Measurements from ENCODE around the gene DRD1.
"Not testable (repeated sequence)": the region's sequence is repeated elsewhere in the genome, so short reads cannot be mapped to it uniquely, and the experiment has no call there.

The DRD1 gene

DNA sequence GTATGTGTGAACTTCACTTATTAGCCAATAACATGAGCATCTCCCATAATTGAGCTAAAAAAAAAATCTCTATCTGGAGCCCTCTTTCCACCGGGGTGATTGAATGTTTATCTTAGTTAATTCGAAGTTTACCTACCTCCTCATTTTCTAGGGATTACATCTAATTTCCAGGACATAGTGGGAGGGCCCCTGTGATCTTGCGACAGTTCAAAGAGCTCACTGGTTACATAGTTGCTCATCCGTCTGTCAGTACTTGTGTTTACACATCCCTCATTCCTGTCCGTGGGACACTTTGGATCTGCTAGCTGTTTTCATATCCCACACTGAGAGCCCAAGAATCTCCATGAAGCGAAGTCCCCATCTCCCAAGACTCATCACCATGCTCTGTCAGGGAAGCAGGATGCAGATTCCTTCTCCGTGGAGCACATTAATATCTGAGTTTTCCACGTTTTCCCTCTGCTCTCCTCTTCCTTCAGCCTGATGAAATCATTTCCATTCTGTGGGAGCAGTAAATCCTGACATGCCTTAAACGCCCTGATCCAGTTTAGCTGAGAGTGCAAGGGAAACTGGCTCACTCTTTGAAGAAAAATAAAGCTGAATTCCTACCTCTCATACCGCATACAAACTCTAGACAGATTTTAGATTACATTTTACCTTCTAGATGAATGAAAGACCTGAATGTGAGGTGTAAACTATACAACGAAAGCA lies 24.2 kb upstream of the DRD1 start:
- DNase-seq = no peak

DNA sequence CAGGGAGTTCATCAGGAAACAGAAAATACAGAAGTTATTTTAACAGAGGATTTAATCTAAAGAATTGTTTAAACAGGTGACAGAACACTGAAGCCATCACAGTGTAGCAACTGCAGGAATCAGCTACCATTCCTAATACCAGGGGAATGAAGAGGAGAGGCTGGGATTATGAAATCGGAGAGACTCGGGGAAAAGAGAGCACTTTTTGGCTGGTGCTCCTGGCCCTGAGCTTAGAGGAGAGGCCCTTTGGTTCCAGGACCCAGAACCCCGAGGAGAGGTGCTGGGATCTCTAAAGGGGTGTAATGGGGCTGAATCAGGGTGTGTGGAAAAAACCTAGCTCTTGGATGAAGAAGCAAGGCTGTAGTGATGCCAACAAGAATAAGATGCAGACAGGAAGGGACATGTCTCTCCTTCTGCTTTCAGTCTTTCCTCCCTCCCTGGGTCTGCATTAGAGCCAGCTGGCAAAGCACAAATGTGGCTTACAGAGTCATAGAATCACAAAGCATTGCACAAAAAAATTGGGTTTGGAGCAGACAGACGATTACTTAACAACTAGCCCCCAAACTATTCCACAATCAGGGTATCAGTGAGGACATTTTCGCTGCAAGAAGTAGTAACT lies 22.8 kb upstream of the DRD1 start:
- no peak for DNase-seq

DNA sequence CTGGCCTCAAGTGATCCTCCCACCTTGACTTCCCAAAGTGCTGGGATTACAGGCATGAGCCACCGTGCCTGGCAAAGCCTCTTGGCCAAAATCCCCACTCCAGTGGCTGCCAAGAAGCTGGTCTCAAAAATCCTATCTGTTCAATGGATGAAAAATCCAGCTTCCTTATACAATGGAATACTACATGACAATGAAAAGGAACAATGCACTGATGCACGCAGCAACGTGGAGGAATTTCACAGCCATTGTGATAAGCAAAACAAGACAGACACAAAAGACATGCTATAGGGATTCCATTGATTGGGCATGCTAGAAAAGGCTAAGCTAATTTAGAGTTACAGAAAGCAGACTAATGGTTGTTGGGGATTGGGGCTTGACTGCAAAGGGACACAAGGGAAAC lies 21.3 kb upstream of the DRD1 start:
- DNase-seq = no peak

DNA sequence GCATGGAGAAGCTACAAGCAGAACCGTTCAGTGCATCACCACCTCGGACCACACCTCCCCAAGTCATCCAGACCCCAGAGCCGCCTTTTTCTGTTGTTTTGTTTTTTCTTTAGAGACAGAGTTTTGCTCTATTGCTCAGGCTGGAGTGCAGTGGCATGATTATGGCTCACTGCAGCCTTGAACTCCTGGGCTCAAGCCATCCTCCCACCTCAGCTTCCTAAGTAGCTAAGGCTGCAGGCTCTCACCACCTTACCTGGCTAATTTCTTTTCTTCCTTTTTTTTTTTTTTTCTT lies 20.9 kb upstream of the DRD1 start:
- no peak for DNase-seq

DNA sequence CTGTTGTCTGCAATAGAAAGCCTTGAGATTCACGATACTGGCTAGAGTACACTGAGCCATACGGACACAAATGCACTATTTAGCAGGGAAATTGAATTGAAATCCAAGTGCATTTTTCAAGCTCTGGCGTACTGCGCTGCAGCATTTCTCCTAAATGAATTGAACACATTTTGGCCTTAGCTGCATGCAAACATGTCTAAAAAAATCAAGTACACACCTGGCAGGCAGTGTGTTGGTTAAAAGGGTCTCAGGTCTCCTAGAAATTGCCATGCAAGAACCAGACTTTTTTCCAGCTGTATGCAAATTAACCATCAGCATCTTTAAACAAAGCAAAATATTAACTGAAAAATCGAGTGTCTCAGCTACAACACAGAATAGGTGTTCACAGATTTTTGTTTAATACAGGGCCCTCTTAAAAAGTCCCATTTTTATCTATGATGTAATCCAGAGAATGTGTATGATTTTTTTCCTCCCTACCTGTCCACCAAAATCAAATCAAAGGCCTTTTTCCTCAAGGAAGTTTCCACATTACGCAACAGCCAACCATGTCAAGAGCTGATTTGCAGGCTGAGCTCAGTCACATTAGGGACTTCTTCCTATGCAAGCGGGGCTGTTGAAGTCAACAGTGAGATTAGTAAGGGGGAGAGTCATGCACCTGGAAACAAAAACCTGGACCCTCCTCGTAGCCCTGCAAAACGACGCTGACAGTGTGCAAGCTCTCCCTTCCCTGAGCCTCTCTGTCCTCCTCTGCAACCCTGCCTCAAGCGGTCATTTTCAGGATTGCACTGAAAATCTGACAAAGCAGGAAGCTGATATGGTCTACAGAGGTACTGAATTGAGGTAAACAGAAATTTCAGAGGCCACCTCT lies 20.3 kb upstream of the DRD1 start:
- peak; percentile 59 for DNase-seq

DNA sequence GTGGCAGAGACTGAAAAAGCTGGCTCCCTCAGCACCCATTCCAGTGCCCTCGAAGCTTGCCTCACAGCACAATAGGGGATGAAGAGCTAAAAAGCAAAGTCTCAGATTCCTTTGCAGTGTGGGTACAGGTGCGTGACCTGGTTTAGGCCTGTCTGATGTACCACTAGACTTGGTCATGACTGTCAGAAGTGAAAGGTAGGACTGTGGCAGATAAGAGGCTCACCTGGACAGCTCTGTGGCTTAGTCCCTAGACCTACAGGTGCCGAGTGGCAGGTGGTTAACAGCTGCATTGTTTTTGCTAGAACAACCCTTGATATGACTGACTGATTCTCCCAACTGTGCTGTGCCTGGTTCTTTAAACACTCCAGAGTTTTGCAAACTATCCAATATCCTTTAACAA lies 19.7 kb upstream of the DRD1 start:
- DNase-seq = no peak

DNA sequence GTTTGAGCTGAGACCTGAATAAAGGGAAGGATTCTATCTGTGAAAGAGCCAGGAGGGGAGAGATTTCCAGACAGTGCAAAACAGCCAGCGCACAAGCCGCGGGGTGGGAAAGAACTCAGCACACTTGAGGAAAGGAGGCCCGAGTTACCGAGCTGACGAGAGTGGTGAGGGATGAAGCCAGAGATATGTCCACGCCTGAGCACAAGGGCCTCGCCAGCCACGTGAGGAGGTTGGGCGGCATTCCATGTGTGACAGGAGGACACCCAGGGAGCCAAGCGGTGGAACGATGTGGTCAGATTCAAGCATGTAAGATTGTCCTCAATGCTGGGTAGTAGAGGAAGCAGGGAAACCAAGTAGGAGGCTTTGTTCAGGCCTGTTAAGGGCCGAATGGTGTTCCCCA lies 17.4 kb upstream of the DRD1 start:
- DNase-seq = no peak

DNA sequence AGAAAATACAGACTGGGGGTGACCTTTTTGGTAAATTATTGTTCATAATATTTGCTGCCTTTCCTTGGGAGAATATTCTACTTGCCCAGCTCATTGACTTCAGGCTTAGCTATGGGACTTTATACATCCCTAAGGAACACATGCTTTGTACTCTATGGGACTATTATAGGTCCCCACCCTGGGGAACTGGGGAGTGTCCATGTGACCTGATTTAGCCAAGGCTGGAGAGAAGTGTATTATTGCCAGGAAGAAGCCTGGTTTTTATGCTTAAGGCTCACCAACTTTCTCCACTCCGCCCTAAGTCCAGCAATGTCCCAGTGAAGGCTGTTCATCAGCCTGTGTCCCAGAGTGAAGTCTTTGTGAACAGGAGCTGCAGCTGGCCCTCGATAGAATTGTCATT lies 16.6 kb upstream of the DRD1 start:
- no peak for DNase-seq

DNA sequence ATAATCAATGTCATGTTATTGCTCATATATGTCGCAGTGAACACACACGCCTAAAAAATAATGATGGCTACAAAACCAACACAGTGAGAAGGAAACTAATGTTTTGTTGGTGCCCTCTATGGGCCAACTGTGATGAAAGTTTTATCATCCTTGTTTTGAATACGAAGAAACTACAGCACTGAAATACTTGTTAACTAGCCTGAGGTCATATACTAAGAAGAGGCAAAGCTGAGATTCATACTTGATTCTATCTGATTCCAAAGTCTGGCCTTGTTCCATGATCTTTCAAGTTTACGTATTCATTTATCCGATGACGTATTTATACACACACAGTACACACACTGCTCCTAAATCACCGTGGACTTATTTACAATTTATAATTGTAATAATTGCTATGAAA lies 16.1 kb upstream of the DRD1 start:
- no peak for DNase-seq

DNA sequence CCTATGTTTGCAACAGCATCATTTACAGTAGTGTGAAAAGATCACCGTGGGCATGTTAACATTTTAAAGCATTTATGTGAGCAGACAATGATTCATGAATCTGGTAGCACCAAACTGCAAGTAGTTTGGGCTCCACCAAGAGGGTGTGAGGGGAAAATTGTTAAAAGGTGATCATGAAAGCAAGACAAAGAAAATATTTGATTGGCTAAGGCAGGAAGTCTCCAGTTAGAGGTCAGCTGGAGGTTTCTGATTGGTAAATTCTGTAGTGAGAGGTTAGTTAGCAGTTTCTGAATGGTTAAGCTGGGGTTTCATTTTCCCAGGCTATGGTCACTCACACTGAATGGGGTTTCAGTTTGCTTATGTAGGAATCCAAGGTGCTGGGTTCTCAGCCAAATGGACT lies 13.5 kb upstream of the DRD1 start:
- no peak for DNase-seq

DNA sequence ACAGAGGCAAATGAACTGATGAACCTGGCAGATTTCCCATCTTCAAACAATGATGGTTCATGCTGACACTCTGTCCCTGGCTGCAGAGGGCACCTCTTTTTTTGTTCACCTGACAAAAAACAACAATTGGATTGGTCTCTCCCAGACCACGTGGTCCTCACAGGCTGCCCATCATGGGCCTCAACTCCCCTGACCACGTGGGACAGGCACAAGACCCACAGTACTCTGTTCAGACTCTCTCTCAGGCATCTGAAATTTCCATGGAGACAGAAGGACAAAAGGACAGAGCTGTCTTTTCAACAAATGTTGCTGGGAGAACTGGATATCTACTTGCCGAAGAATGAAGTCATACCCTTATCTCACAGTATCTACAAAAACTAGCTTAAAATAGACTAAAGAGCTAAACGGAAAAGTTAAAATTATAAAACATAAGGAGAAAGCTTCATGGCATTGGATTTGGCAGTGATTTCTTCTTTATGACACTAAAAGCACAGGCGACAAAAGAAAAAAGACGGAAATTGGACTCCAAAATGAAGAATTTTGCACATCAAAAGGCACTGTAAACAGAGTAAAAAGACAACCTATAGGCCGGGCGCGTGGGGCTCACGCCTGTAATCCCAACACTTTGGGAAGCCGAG lies 12.2 kb upstream of the DRD1 start:
- no peak for DNase-seq

DNA sequence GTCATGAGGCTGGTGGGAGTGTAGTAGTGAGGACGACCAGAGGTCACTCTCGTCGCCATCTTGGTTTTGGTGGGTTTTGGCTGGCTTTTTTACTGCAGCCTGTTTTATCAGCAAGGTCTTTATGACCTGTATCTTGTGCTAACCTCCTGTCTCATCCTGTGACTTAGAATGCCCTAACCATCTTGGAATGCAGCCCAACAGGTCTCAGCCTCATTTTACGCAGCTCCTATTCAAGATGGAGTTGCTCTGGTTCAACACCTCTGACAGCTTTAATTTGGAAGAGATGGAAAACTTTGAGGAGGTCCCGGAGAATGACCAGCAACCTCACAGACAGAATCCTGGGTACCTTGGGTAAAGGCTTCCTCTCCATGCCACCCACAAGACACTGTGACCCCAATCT lies 10.4 kb upstream of the DRD1 start:
- DNase-seq = not testable (repeated sequence)

DNA sequence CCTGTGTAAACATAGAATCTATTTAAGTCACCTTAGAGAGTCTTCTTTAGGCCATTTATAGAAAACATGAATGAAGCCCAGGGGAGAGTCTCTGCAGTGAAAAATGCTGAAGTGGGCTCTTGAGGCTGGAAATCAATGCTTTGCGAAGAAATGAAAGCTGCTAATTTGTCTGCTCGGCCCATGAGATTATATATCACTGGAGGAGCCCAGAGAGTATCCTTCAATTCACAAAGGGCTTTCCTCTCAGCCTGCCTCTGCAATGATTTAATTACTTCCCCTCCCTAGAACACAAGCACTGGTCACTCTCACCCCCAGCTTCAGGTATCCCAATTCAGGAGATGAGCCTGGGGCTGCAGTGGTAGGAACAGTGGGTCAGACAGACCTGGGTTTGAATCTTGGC lies 8.2 kb upstream of the DRD1 start:
- peak; percentile 40 for DNase-seq

DNA sequence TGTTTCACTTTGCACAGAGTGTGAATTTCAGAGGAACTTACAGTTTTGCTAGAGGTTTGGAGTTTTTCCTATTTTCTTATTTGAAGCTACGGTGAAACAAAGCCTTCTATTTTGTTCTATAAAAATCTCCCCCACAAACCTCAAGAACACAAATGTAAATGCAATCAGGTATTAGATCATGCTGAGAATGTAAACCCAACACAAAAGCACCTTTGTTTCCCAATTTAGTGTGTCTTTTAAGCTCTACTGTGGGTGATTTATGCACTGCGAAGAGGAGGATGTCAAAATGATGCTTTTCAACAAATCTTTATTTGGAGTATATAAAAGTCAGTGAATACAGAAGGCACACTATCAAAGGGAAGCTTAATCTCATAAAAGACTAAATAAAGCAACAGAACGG lies 4.3 kb upstream of the DRD1 start:
- no peak for DNase-seq

DNA sequence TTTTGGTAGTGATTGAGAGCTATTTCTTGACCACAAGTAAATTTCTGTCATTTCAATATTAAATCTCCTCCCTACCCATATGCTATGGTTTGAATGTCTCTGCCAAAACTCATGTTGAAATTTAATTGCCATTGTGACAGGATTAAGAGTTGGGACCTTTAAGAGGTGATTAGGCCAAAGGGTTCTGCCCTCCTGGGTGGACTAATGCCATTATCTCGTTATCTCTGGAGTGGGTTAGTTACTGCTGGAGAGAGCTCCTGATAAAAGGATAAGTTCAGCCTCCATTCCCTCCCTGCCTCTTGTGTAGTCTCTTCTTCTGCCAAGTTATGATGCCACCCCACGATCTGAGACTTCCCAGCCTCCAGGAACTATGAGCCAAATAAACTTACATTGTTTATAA lies 3.6 kb upstream of the DRD1 start:
- DNase-seq = no peak

DNA sequence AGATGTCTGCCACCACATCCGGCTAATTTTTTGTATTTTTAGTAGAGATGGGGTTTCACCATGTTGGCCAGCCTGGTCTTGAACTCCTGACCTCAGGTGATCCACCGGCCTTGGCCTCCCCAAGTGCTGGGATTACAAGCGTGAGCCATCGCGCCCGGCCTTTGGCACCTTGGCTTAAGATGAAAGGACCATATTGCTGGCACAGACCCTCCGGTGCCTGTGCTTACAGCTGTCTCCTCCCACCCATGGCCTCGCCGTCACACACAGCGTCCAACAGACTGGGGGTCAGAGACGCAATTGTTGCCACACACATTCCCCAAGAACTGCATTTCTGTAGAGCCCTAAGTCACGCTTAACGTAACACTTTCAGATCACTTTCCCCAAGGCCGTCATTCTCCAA lies 2.4 kb upstream of the DRD1 start:
- DNase-seq = not testable (repeated sequence)

DNA sequence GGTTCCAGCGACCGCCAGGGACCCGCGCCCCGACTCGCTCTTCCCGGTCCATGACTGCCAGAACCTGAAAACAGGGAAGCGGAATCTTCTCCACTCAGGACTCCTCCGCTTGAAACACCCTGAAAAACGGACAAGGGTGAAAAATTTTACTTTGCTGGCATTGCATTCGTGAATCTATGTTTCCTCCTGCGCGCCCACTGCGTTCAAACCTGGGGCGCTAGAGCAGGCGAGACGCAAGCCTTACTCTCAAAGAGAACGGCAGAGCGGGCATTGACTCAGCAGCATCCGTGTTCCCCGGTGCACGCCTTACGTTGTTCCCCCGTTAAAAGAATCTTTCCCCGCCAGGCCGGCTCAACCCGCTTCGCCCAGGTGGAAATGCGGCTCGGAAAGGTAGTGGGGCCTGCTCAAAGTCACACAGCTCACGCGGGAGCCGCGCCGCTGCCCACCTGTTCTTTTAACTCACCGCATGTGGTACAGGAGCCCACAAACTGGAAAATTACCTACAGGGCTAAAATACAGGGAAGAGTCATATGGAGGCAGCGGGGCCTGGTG lies 999 bp upstream of the DRD1 start:
- no peak for DNase-seq

DNA sequence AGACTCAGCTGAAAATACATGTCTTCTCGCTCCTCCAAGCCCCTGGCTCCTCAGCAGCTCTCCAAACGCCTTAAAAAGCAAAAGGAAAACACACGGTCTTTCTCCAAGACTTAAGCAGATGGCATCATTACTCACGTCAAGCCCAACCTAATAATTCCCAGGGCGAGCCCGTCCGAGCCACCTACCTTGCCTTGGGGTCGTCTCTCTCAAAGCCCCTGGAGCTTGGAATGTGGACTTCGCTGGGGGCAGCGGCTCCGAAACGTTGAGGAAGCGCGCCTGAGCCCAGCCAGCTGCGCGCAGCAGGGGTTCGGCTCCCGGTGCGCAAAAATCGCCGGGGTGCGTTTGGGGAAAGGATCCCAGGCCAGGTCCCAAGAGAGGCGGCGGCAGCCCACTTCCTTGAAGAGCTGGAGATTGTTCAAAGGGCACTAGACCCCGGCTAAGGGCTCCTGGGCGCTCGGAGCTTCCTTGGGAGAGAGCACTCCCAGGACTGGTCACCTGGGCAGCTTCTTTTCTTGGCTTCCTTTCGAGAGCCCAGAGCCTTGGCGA lies 395 bp downstream of the DRD1 start:
- DNase-seq = no peak

DNA sequence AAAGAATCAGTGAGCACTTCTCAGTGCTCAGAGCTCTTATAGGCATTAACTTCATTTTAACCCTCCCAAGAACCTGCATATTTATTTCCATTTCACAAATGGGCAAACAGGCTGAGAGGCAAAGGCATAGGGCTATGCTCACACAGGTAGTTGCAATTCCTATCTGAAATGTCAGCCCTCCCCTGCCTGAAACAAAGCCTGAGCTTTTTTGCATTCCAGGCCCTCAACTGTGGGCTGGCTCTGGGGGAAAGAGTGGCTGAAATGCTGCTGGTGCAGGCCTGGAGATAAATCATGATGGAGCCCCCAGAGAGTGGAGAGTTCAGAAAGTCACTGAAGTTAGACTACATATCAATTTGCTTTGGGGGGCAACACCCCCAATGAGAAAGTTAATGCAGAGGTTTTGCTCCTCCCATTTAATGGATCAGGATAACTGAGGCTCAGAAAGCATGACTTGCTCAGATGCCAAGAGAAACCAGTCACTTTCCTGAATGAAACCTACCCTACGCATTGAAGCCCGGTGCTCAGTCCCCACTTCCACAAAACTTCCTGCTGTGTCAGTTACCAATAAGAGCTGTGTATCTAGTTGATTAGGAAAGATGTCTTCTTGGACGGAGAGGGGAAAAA lies 5.6 kb downstream of the DRD1 start:
- no peak for DNase-seq

DNA sequence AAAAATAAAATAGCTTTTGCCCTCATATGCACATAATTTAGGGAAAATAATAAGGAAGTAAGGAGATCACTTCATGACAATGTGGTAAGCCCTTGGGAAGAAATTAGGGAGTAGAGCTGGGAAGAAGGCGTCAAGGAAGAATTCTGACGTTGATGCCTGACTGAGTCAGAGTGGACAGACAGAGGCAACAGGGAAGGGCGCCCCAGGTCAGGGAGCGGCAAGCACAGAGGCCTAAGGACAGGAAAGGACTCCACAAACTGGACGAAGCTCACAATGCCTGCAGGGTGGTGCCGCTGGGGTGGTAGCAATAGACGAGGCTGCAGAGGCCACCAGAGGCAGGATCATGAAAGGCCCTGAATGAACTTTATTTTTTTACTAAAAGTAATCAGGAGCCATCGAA lies 7.6 kb downstream of the DRD1 start:
- DNase-seq = no peak

DNA sequence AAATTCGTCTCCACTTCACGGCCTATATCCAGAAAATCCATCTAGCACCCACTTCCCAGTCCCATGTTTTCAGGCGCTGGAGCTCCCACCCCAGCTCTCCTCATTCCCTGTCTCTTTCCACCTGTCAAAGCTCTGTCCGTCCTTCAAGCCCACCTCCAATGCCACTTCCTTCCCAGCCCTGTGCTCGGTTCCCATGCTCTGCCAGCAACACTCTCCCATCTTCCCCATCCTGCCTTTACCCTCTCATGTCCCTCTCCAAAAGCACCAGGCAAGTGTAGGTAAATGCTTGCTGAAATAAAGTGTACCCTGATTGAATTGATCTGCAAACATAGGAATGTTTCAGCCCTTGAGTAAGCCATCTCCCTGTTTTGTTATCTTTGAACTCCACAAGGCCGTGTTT lies 9.2 kb downstream of the DRD1 start:
- DNase-seq = no peak

DNA sequence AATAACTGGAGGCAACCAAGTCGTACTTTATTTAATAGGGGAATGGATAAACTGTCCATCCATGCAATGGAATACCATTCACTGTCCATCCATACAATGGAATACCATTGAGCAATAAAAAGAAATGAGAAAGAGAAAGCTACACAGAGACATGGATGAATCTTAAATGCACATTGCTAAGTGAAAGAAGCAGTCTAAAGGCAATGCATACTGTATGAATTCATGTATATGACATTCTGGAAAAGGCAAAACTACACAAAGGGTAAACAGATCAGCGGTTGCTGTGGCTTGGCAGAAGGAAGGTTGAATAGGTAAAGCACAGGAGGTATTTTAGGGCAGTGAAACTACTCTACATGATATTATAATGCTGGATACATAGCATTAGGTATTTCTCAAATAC lies 16.2 kb downstream of the DRD1 start:
- no peak for DNase-seq

DNA sequence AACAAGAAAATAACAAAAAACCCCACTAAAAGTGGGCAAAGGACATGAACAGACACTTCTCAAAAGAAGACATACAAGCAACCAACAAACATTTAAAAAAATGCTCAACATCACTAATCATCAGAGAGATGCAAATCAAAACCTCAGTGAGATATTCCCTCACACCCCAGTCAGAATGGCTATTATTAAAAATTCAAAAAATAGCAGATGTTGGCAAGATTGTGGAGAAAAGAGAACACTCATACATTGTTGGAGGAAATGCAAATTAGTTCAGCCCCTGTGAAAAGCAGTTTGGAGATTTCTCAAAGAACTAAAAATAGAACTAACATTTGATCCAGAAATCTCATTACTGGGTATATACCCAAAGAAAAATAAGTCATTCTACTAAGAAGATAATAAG lies 19.4 kb downstream of the DRD1 start:
- DNase-seq = not testable (repeated sequence)
